Kidney (tissue), 14 donors: ENCODE results near the gene TPST2. TPM values are rescaled to one million over a fixed set of nuclear protein-coding genes. Genes with fewer than 3 reads are reported as not detected.

Experiments used
- DNase-seq, 5 donors: peaks; one replicate each; pipeline ENCODE4 v3.0.0-alpha.2; 2013 to 2020
- FAIRE-seq: peaks from 2 replicates; lab custom pipeline; 2012; peaks lifted over from hg19 to GRCh38; lab: Jason Lieb, UNC
- H3K27ac ChIP-seq, 2 donors: one replicate each; pipeline ENCODE4 v1.7.0; 2013; ENCODE audit warnings: low read depth in 2 of 2, low read length in 2 of 2, inconsistent platforms in 1 of 2
- H3K27me3 ChIP-seq: one replicate; pipeline ENCODE4 v1.7.1; 2013; ENCODE audit warnings: low read length, inconsistent platforms; ENCODE audit not compliant: control insufficient read depth, insufficient read depth
- H3K36me3 ChIP-seq, 3 donors: one replicate each; pipeline versions ENCODE4 v1.7.0 to v1.7.1; 2013; ENCODE audit warnings: low read length in 3 of 3, control low read depth in 1 of 3, inconsistent platforms in 1 of 3; ENCODE audit not compliant: insufficient read depth in 3 of 3, control insufficient read depth in 2 of 3
- H3K4me1 ChIP-seq, 3 donors: one replicate each; pipeline versions ENCODE4 v1.7.0 to v1.7.1; 2013; ENCODE audit warnings: low read length in 3 of 3, inconsistent platforms in 1 of 3, low read depth in 1 of 3; ENCODE audit not compliant: control insufficient read depth in 2 of 3, insufficient read depth in 2 of 3
- H3K4me3 ChIP-seq, 3 donors: one replicate each; pipeline versions ENCODE4 v1.7.0 to v1.8.1; 2013; ENCODE audit warnings: low read length in 3 of 3, control low read depth in 1 of 3, inconsistent platforms in 1 of 3
- H3K9ac ChIP-seq, 3 donors: one replicate each; pipeline versions ENCODE4 v1.7.0 to v1.7.1; 2013; ENCODE audit warnings: low read length in 3 of 3, control low read depth in 1 of 3, inconsistent platforms in 1 of 3
- H3K9me3 ChIP-seq, 3 donors: one replicate each; pipeline versions ENCODE4 v1.7.0 to v1.7.1; 2013; ENCODE audit warnings: low read length in 3 of 3, control low read depth in 1 of 3, inconsistent platforms in 1 of 3; ENCODE audit not compliant: control insufficient read depth in 2 of 3, insufficient read depth in 1 of 3
- intact Hi-C: fragments of 100-400 bp; cut with DNase I; formaldehyde crosslinking; loops from one replicate; pipeline ENCODE4 v1.11.1; 2022
- polyA plus RNA-seq: library from polyadenylated mRNA; stranded (reverse); fragments of 350-450 nt; fragmentation: Illumina TruSeq; extraction: RNeasy Lipid Tissue Mini Kit (QIAGEN cat#74804); gene quantifications from one replicate; pipeline ENCODE4 v1.2.3, GENCODE V29; 2014; ENCODE audit warnings: low read depth, low replicate concordance; ENCODE audit not compliant: insufficient read depth
- total RNA-seq: library from RNA; stranded (reverse); fragmentation: NEBNext Ultra II Directional; extraction: Animal tissue kit (Norgen Biotek cat#: 25700); gene quantifications from one replicate; pipeline ENCODE4 v1.2.1, GENCODE V29; 2021
- TF ChIP-seq, protein P1 (sequence below): IDR thresholded peaks from 3 replicates; pipeline ENCODE4 v1.5.1; 2012; ENCODE audit warnings: mild to moderate bottlenecking, moderate library complexity, borderline replicate concordance; ENCODE audit not compliant: insufficient read depth; ENCODE audit errors: extremely low read depth
- donor health status: control.
- donor health status: control.
- donor health status: control.
- donor health status: control.
- donor health status: control.
- donor health status: DM: yes; HTN: yes; CAD: no.
- donor health status: Normal renal cell carcinoma (clear cell type).

The TPST2 gene
- total and polyA plus RNA-seq, 2 donors from 2014 or later: 40.3 to 48.7 TPM

- FAIRE-seq: no peak
Observed at GRCh38 chr22:26556904-26557303, 33.0 kb downstream of the TPST2 start.

DNA sequence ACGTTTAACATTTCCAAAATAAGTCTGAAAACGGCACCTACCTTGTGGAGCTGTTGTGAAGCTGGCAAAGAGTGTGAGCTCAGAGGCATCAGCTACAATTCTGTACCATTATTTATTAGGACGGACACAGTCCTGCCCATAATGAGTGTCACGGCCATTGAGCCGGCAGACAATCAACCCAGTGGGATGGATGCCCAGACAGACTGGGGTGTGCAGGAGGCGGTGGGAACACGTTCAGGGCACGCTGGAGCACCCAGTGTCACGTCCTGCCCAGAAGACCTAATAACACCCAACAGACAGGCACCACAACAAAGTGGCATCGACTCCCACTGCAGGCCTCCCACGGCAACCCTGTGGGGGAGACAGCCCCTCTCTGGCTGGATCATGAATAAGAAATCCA lies 34.5 kb downstream of the TPST2 start:
- Histone ChIP-seq H3K27me3 (no peaks in the 10 kb centered on the region), H3K4me1 (peaks cover 0 to 26% (median 0%) of the 10 kb centered on the region in 3 donors), H3K9ac (no peak overlapping the region), H3K9me3 (no peaks in the 10 kb centered on the region), H3K27ac (peak overlapping the region; percentile 26 to 58), H3K4me3 (no peak overlapping the region), H3K36me3 (no peaks in the 10 kb centered on the region)
- TF ChIP-seq, protein P1, sequence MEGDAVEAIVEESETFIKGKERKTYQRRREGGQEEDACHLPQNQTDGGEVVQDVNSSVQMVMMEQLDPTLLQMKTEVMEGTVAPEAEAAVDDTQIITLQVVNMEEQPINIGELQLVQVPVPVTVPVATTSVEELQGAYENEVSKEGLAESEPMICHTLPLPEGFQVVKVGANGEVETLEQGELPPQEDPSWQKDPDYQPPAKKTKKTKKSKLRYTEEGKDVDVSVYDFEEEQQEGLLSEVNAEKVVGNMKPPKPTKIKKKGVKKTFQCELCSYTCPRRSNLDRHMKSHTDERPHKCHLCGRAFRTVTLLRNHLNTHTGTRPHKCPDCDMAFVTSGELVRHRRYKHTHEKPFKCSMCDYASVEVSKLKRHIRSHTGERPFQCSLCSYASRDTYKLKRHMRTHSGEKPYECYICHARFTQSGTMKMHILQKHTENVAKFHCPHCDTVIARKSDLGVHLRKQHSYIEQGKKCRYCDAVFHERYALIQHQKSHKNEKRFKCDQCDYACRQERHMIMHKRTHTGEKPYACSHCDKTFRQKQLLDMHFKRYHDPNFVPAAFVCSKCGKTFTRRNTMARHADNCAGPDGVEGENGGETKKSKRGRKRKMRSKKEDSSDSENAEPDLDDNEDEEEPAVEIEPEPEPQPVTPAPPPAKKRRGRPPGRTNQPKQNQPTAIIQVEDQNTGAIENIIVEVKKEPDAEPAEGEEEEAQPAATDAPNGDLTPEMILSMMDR: no peak
- no peak for FAIRE-seq
- no peak for DNase-seq
- intact Hi-C loops: no loop called here

More at GRCh38 chr22:26556904-26557303, 33.0 kb downstream of the TPST2 start:
- intact Hi-C loops: no loop called here
- H3K9ac ChIP-seq: no peak overlapping the region
- peaks cover 0 to 21% (median 0%) of the 10 kb centered on the region in 3 donors for H3K4me1 ChIP-seq
- H3K9me3 ChIP-seq: no peaks in the 10 kb centered on the region
- no peak for DNase-seq
- peak overlapping the region in 1 of 2 donors; percentile 23 for H3K27ac ChIP-seq
- H3K4me3 ChIP-seq: no peak overlapping the region
- no peaks in the 10 kb centered on the region for H3K27me3 ChIP-seq
- TF ChIP-seq, protein P1: no peak
- no peaks in the 10 kb centered on the region for H3K36me3 ChIP-seq

- Histone ChIP-seq H3K27ac (peak overlapping the region; percentile 47 to 58), H3K36me3 (no peaks in the 10 kb centered on the region), H3K9me3 (no peaks in the 10 kb centered on the region), H3K9ac (no peak overlapping the region), H3K27me3 (no peaks in the 10 kb centered on the region), H3K4me3 (no peak overlapping the region), H3K4me1 (peaks cover 0 to 28% (median 3%) of the 10 kb centered on the region in 3 donors)
- TF ChIP-seq, protein P1: no peak
- DNase-seq: peak in 2 of 5 donors; percentile 26 to 39
- no peak for FAIRE-seq
- intact Hi-C loops: no loop called here
Observed at GRCh38 chr22:26554956-26555355, 35.0 kb downstream of the TPST2 start.
